ENCODE results near the gene HNRNPH3.
A peak's percentile ranks its signal among the peaks of the same experiment; 100 is the strongest.
"Not testable (repeated sequence)": the region's sequence is repeated elsewhere in the genome, so short reads cannot be mapped to it uniquely, and the experiment has no call there.

Gene HNRNPH3

GRCh38 chr10:68331455-68332258 is at the start of gene HNRNPH3:
Gene HNRNPH3, plus strand, starts transcription at chr10:68332064. Its CDS starts 5,158 bp downstream, at chr10:68337222.
- peak; percentile 99 for DNase-seq

GRCh38 chr10:68284062-68285001 is 47.5 kb upstream of the HNRNPH3 start:
- DNase-seq, result no peak

GRCh38 chr10:68288717-68289116 is 43.1 kb upstream of the HNRNPH3 start:
- DNase-seq, result no peak

GRCh38 chr10:68290736-68291135 is 41.1 kb upstream of the HNRNPH3 start:
- no peak for DNase-seq

- no peak for DNase-seq
Observed at GRCh38 chr10:68296843-68297663, 34.8 kb upstream of the HNRNPH3 start.

GRCh38 chr10:68301301-68301700 is 30.6 kb upstream of the HNRNPH3 start:
- no peak for DNase-seq

GRCh38 chr10:68301790-68302502 is 29.9 kb upstream of the HNRNPH3 start:
- no peak for DNase-seq

GRCh38 chr10:68302503-68302823 is 29.4 kb upstream of the HNRNPH3 start:
- no peak for DNase-seq

GRCh38 chr10:68302871-68303270 is 29.0 kb upstream of the HNRNPH3 start:
- no peak for DNase-seq

- no peak for DNase-seq
Observed at GRCh38 chr10:68303849-68304412, 27.9 kb upstream of the HNRNPH3 start.

GRCh38 chr10:68305854-68306253 is 26.0 kb upstream of the HNRNPH3 start:
- no peak for DNase-seq

GRCh38 chr10:68310531-68310930 is 21.3 kb upstream of the HNRNPH3 start:
- no peak for DNase-seq

GRCh38 chr10:68314930-68315329 is 16.9 kb upstream of the HNRNPH3 start:
- not testable (repeated sequence) for DNase-seq

- DNase-seq, result no peak
Observed at GRCh38 chr10:68315582-68315981, 16.3 kb upstream of the HNRNPH3 start.

GRCh38 chr10:68318331-68319059 is 13.4 kb upstream of the HNRNPH3 start:
- DNase-seq, result no peak

GRCh38 chr10:68324396-68324795 is 7.5 kb upstream of the HNRNPH3 start:
- not testable (repeated sequence) for DNase-seq

- DNase-seq, result no peak
Observed at GRCh38 chr10:68327889-68328786, 3.7 kb upstream of the HNRNPH3 start.

- DNase-seq, result no peak
Observed at GRCh38 chr10:68329506-68329861, 2.4 kb upstream of the HNRNPH3 start.

GRCh38 chr10:68330852-68331454 is 911 bp upstream of the HNRNPH3 start:
- peak; percentile 69 for DNase-seq
